K562 (cell line): ENCODE data around the gene CREG1. TPM values are rescaled to one million over a fixed set of nuclear protein-coding genes. Genes with fewer than 3 reads are reported as not detected.
"Not testable (repeated sequence)": the region's sequence is repeated elsewhere in the genome, so short reads cannot be mapped to it uniquely, and the experiment has no call there.

ENCODE experiments used
- ATAC-seq: fragments of 200-7000 bp; cut with Tn5 transposase; 3 replicates; pipeline ENCODE4 v1.9.1; 2020; ENCODE audit warnings: moderate library complexity
- BruUV-seq: library from RNA; stranded (reverse); fragments of 400-500 nt; replicated peaks from 2 replicates; lab custom pipeline; 2021; lab: Mats Ljungman, UMichigan
- CTCF ChIA-PET: fragments of 300-600 bp; formaldehyde crosslinking; extraction: SDS; loops from one replicate; lab custom pipeline; 2021; ENCODE audit warnings: low intra/inter-chr PET ratio; lab: Yijun Ruan, JAX
- POLR2A ChIA-PET: fragments of 300-600, 350-650 bp; sonication (Branson Sonifier 250); formaldehyde crosslinking; extraction: SDS; loops from one replicate; lab custom pipeline; 2021; ENCODE audit warnings: antibody characterized with exemption, inconsistent platforms; lab: Yijun Ruan, JAX
- DNase-seq, 4 experiments: peaks; one replicate each; pipeline versions ENCODE4 v3.0.0 to v3.0.0-alpha.2; 2011 to 2018; ENCODE audit warnings: low spot score in 3 of 4, mixed read lengths in 3 of 4; ENCODE audit errors: extremely low read depth in 1 of 4
- FAIRE-seq: peaks from 2 replicates; lab custom pipeline; 2011; peaks lifted over from hg19 to GRCh38; lab: Jason Lieb, UNC
- H2AFZ ChIP-seq: 2 replicates; pipeline ENCODE4 v1.6.0; 2011; ENCODE audit warnings: low read depth, low read length, control low read depth, inconsistent platforms
- H3K27ac ChIP-seq: fragments of 200-600 bp; 3 replicates; pipeline ENCODE4 v1.8.0; 2011; ENCODE audit warnings: low read depth, mild to moderate bottlenecking, control low read depth, inconsistent platforms, low read length, moderate library complexity, mixed read lengths; ENCODE audit errors: extremely low read depth
- H3K27me3 ChIP-seq, 2 experiments: fragments of 300-600 bp in 1 of 2; 2 replicates in 1 of 2; 3 replicates in 1 of 2; pipeline versions ENCODE4 v1.6.0 to v1.8.0; 2011; ENCODE audit warnings: inconsistent platforms in 2 of 2, low read length in 2 of 2, mild to moderate bottlenecking in 1 of 2, mixed read lengths in 1 of 2, moderate library complexity in 1 of 2; ENCODE audit not compliant: control insufficient read depth in 2 of 2, insufficient read depth in 2 of 2
- H3K36me3 ChIP-seq: fragments of 300-600 bp; 3 replicates; pipeline ENCODE4 v1.8.0; 2011; ENCODE audit warnings: mild to moderate bottlenecking, low read length, inconsistent platforms; ENCODE audit not compliant: control insufficient read depth, insufficient read depth
- H3K4me1 ChIP-seq, 2 experiments: fragments of 200-600 bp in 1 of 2; replicated peaks in 1 of 2; 2 replicates in 1 of 2; 3 replicates in 1 of 2; pipeline versions ENCODE4 v1.5.1 to v1.8.0; 2011; ENCODE audit warnings: inconsistent platforms in 2 of 2, low read length in 2 of 2, mild to moderate bottlenecking in 1 of 2, mixed read lengths in 1 of 2, moderate library complexity in 1 of 2; ENCODE audit not compliant: control insufficient read depth in 2 of 2, insufficient read depth in 2 of 2
- H3K4me2 ChIP-seq: 2 replicates; pipeline ENCODE4 v1.6.1; 2011; ENCODE audit warnings: low read length, control low read depth, inconsistent platforms, mixed read lengths; ENCODE audit not compliant: insufficient read depth
- H3K4me3 ChIP-seq: fragments of 200-600 bp; sonication (generic), shearing (Covaris generic); 2 replicates; pipeline ENCODE4 v1.5.1; 2016; ENCODE audit warnings: control low read depth, inconsistent platforms
- H3K79me2 ChIP-seq: fragments of 200-600 bp; 3 replicates; pipeline ENCODE4 v1.8.0; 2011; ENCODE audit warnings: low read length, inconsistent platforms; ENCODE audit not compliant: control insufficient read depth, insufficient read depth
- H3K9ac ChIP-seq, 2 experiments: 2 replicates each; pipeline versions ENCODE4 v1.6.0 to v1.6.1; 2011; ENCODE audit warnings: low read depth in 2 of 2, low read length in 2 of 2, control low read depth in 1 of 2, inconsistent platforms in 1 of 2, mild to moderate bottlenecking in 1 of 2, mixed read lengths in 1 of 2; ENCODE audit not compliant: insufficient read depth in 1 of 2
- H3K9me1 ChIP-seq: one replicate; pipeline ENCODE4 v1.6.0; 2011; ENCODE audit warnings: inconsistent platforms, mild to moderate bottlenecking, low read length, moderate library complexity; ENCODE audit not compliant: control insufficient read depth, insufficient read depth
- H3K9me3 ChIP-seq: replicated peaks from 2 replicates; pipeline ENCODE4 v1.5.1; 2011; ENCODE audit warnings: low read depth, low read length, inconsistent platforms; ENCODE audit not compliant: control insufficient read depth, insufficient read depth
- H4K20me1 ChIP-seq: replicated peaks from 2 replicates; pipeline ENCODE4 v1.6.1; 2011; ENCODE audit warnings: low read length, inconsistent platforms, mixed read lengths; ENCODE audit not compliant: control insufficient read depth, insufficient read depth
- KDM1A ChIP-seq, 2 experiments: fragments of 450-650 bp; IDR thresholded peaks; 2 replicates each; pipeline ENCODE4 v1.6.1; 2016; ENCODE audit warnings: mild to moderate bottlenecking in 2 of 2
- RFX1 ChIP-seq: fragments of 450-650 bp; IDR thresholded peaks from 2 replicates; pipeline ENCODE4 v1.6.1; 2016; ENCODE audit warnings: mild to moderate bottlenecking, moderate library complexity
- USF2 ChIP-seq: sonication (generic); formaldehyde crosslinking; IDR thresholded peaks from 2 replicates; pipeline ENCODE4 v1.5.0; 2020; ENCODE audit warnings: missing genetic modification reagents
- ZNF146 ChIP-seq: IDR thresholded peaks from one replicate; pipeline ENCODE4 v1.6.1; 2018; ENCODE audit warnings: missing compliant biosample characterization; ENCODE audit not compliant: unreplicated experiment
- WGBS: fragments of 100-300 bp; shearing (Covaris generic); methylation state at CpG from one replicate; pipeline ENCODE4 v1.1.6; 2016; ENCODE audit warnings: low coverage, mixed read lengths; ENCODE audit not compliant: insufficient coverage; ENCODE audit errors: missing lambda C conversion rate; 5-methylcytosine and 5-hydroxymethylcytosine counted together
- in situ Hi-C: fragments of 300-500 bp; cut with MboI; formaldehyde crosslinking; loops from 4 replicates; pipeline ENCODE4 v1.15.0; 2018; ENCODE audit warnings: inconsistent platforms, mixed read lengths
- intact Hi-C: fragments of 100-400 bp; cut with micrococcal nuclease; formaldehyde crosslinking; loops from 2 replicates; pipeline ENCODE4 v1.14.2; 2022
- polyA plus RNA-seq, 8 experiments: library from polyadenylated mRNA; depleted of rRNA in 4 of 8; stranded (reverse) in 5 of 8; unstranded in 3 of 8; fragments of >200 nt; fragmentation: Nextera tagmentation in 2 of 8; fragmentation: Illumina TruSeq in 1 of 8; extraction: Ambion mirVana in 2 of 8; extraction: Trizol in 1 of 8; gene quantifications; 2 replicates each; pipeline versions ENCODE4 v1.2.1 to v1.2.3, GENCODE V29; 2011 to 2014; ENCODE audit warnings: inconsistent platforms in 1 of 8, missing spikeins in 1 of 8
- total RNA-seq, 7 experiments: library from RNA; depleted of rRNA in 6 of 7; stranded (reverse); fragments of >200 nt in 6 of 7; fragmentation: Illumina TruSeq in 2 of 7; extraction: Trizol in 2 of 7; gene quantifications; 2 replicates each; pipeline versions ENCODE4 v1.2.1 to v1.2.3, GENCODE V29; 2011 to 2021; ENCODE audit warnings: low replicate concordance in 1 of 7

Gene CREG1
- total and polyA plus RNA-seq, 9 of the 15 experiments (the other 6 are each of a cell fraction or from before 2014, with no cell fraction given): 45.7 to 272 (median 161) TPM

GRCh38 chr1:167573035-167573434 lies 19.5 kb upstream of the CREG1 start:
- peaks cover 0 to 2% of the 10 kb centered on the region in 2 experiments; a peak in 2 of 5 replicates for H3K27me3 ChIP-seq
- no peaks in the 10 kb centered on the region for H3K9me3 ChIP-seq
- no peaks in the 10 kb centered on the region for H3K79me2 ChIP-seq
- in situ Hi-C loops (no loop called here), intact Hi-C loops (no loop called here)
- FAIRE-seq (no peak), DNase-seq (no peak), ATAC-seq (no peak)
- H3K9me1 ChIP-seq: no peaks in the 10 kb centered on the region
- H4K20me1 ChIP-seq: no peaks in the 10 kb centered on the region
- no peak overlapping the region for H3K4me3 ChIP-seq
- H3K9ac ChIP-seq: no peak overlapping the region
- no TSS peak for BruUV-seq
- H2AFZ ChIP-seq: no peak overlapping the region
- CTCF ChIA-PET: no interaction called here
- no peak overlapping the region for H3K4me2 ChIP-seq
- no peaks in the 10 kb centered on the region for H3K36me3 ChIP-seq
- 7% methylated on average over 2 of the region's 2 CpGs for WGBS
- TF ChIP-seq USF2 (CRISPR knock-in tag): no peak
- no peak for TF ChIP-seq RFX1
- POLR2A ChIA-PET: interaction anchor here (0.5 to 3.6 kb wide), 7 partner anchors 9 to 135 kb away, joined by 3 to 14 read pairs (median 3); no protein-coding TSS in a partner anchor
- no peak overlapping the region for H3K27ac ChIP-seq
- H3K4me1 ChIP-seq: peaks cover 0 to 7% of the 10 kb centered on the region in 2 experiments; a peak in 1 of 5 replicates

- POLR2A ChIA-PET: interaction anchor here (1.8 kb wide), 1 partner anchor 57 kb away, joined by 5 read pairs; no protein-coding TSS in a partner anchor
- H3K79me2 ChIP-seq, DNase-seq, ATAC-seq, H3K9me3 ChIP-seq, H4K20me1 ChIP-seq, BruUV-seq, FAIRE-seq, H3K36me3 ChIP-seq, H3K4me1 ChIP-seq, CTCF ChIA-PET, H3K9ac ChIP-seq, H2AFZ ChIP-seq, H3K4me3 ChIP-seq, intact Hi-C loops, H3K27ac ChIP-seq, H3K27me3 ChIP-seq, H3K4me2 ChIP-seq, H3K9me1 ChIP-seq, in situ Hi-C loops: not testable (repeated sequence)
- 37% methylated on average over 6 of the region's 6 CpGs for WGBS
- TF ChIP-seq KDM1A (IDR thresholded peaks at IDR 0.05) (peak; percentile 26 to 27; a peak in 1 of 4 replicates), ZNF146 (CRISPR knock-in tag) (peak; percentile 86)
Observed at GRCh38 chr1:167570712-167571111, 17.1 kb upstream of the CREG1 start.
